Stomach (tissue), 4 donors: ENCODE measurements around the gene TRPM3.

Source experiments
- CTCF ChIP-seq, 7 experiments: fragments of 450-650 bp in 4 of 7; fragments of 200-600 bp in 3 of 7; sonication (generic) in 3 of 7; IDR thresholded peaks; one replicate each; pipeline ENCODE4 v1.5.1; 2016 to 2019; ENCODE audit warnings: antibody characterized with exemption in 7 of 7, control low read depth in 2 of 7, mild to moderate bottlenecking in 1 of 7
- EP300 ChIP-seq: sonication (generic); formaldehyde crosslinking; IDR thresholded peaks from one replicate; pipeline ENCODE4 v1.6.1; 2017; ENCODE audit warnings: antibody characterized with exemption
- POLR2A ChIP-seq, 4 donors: fragments of 450-650 bp; IDR thresholded peaks; one replicate each; pipeline ENCODE4 v1.6.1; 2016; ENCODE audit warnings: antibody characterized with exemption in 4 of 4, control low read depth in 2 of 4, mild to moderate bottlenecking in 1 of 4, moderate library complexity in 1 of 4
- POLR2AphosphoS5 ChIP-seq, 3 donors: sonication (generic); formaldehyde crosslinking; IDR thresholded peaks; one replicate each; pipeline ENCODE4 v1.6.1; 2016; ENCODE audit warnings: antibody characterized with exemption in 3 of 3

- no peak for TF ChIP-seq POLR2AphosphoS5 (IDR thresholded peaks at IDR 0.05)
- TF ChIP-seq CTCF (IDR thresholded peaks at IDR 0.05), result no peak
- no peak for TF ChIP-seq POLR2A (IDR thresholded peaks at IDR 0.05)
- TF ChIP-seq EP300, result no peak
These were observed 197.0 kb downstream of the TRPM3 start for GRCh38 chr9:70924380-70924779.
